ENCODE data around the gene CSE1L. TPM values are rescaled to one million over a fixed set of nuclear protein-coding genes. Genes with fewer than 3 reads are reported as not detected.
"Not testable (repeated sequence)": the region's sequence is repeated elsewhere in the genome, so short reads cannot be mapped to it uniquely, and the experiment has no call there.

CSE1L gene
- total and polyA plus RNA-seq, 7 donors = 37.2 to 75.7 (median 51.7) TPM

- H3K4me3 ChIP-seq = no peak overlapping the region
- DNase-seq = no peak
- no peak overlapping the region for H3K27ac ChIP-seq
- peaks cover 17 to 94% of the 10 kb centered on the region in 2 donors for H3K36me3 ChIP-seq (ENCODE audit: insufficient read depth in 1 of 2, low read depth in 1 of 2)
- 95 to 100% (median 99%) methylated on average over 3 of the region's 3 CpGs for WGBS, 3 donors
- H3K9me3 ChIP-seq = no peaks in the 10 kb centered on the region
- intact Hi-C loops (cut with DNase I) = no loop called here
- no peak for ATAC-seq
- TF ChIP-seq CTCF (IDR thresholded peaks at IDR 0.05) = no peak
- no peaks in the 10 kb centered on the region for H3K4me1 ChIP-seq
- H3K27me3 ChIP-seq (ENCODE audit: insufficient read depth in 3 of 3, low read length in 2 of 3) = no peaks in the 10 kb centered on the region
These were observed 52.9 kb downstream of the CSE1L start for GRCh38 chr20:49099011-49099410.

GRCh38 chr20:49100292-49100691 lies 54.2 kb downstream of the CSE1L start:
- H3K4me3 ChIP-seq; H3K27ac ChIP-seq; ATAC-seq; intact Hi-C loops (cut with DNase I); H3K9me3 ChIP-seq; H3K27me3 ChIP-seq (ENCODE audit: insufficient read depth in 3 of 3, low read length in 2 of 3); DNase-seq; H3K4me1 ChIP-seq: not testable (repeated sequence)
- 84 to 97% (median 96%) methylated on average over 5 of the region's 5 CpGs for WGBS, 3 donors
- H3K36me3 ChIP-seq (ENCODE audit: insufficient read depth in 1 of 2, low read depth in 1 of 2) = peaks cover 20 to 91% of the 10 kb centered on the region in 2 donors

- no peaks in the 10 kb centered on the region for H3K27me3 ChIP-seq (ENCODE audit: insufficient read depth in 3 of 3, low read length in 2 of 3)
- no peak overlapping the region for H3K27ac ChIP-seq
- no peaks in the 10 kb centered on the region for H3K9me3 ChIP-seq
- no peaks in the 10 kb centered on the region for H3K4me1 ChIP-seq
- intact Hi-C loops (cut with DNase I) = no loop called here
- TF ChIP-seq CTCF (IDR thresholded peaks at IDR 0.05) = no peak
- ATAC-seq (no peak), DNase-seq (no peak)
- H3K4me3 ChIP-seq = no peak overlapping the region
- peaks cover 20 to 91% of the 10 kb centered on the region in 2 donors for H3K36me3 ChIP-seq (ENCODE audit: insufficient read depth in 1 of 2, low read depth in 1 of 2)
- WGBS, 3 donors = 70 to 92% (median 77%) methylated on average over 4 of the region's 4 CpGs
These were observed 54.9 kb downstream of the CSE1L start for GRCh38 chr20:49100972-49101371.

GRCh38 chr20:49103019-49103418 lies 56.9 kb downstream of the CSE1L start:
- no peaks in the 10 kb centered on the region for H3K27me3 ChIP-seq (ENCODE audit: insufficient read depth in 3 of 3, low read length in 2 of 3)
- H3K36me3 ChIP-seq (ENCODE audit: insufficient read depth in 1 of 2, low read depth in 1 of 2) = peaks cover 20 to 81% of the 10 kb centered on the region in 2 donors
- no peak overlapping the region for H3K27ac ChIP-seq
- H3K4me1 ChIP-seq = no peaks in the 10 kb centered on the region
- intact Hi-C loops (cut with DNase I) = no loop called here
- TF ChIP-seq CTCF (IDR thresholded peaks at IDR 0.05) = no peak
- DNase-seq = no peak
- WGBS, 3 donors = 84 to 91% (median 84%) methylated on average over 4 of the region's 4 CpGs
- ATAC-seq = no peak
- H3K4me3 ChIP-seq = no peak overlapping the region
- no peaks in the 10 kb centered on the region for H3K9me3 ChIP-seq

- no peak for TF ChIP-seq CTCF (IDR thresholded peaks at IDR 0.05)
- ATAC-seq (no peak), DNase-seq (no peak)
- Histone ChIP-seq H3K36me3 (ENCODE audit: insufficient read depth in 1 of 2, low read depth in 1 of 2) (peaks cover 20 to 73% of the 10 kb centered on the region in 2 donors), H3K4me3 (no peak overlapping the region), H3K9me3 (no peaks in the 10 kb centered on the region), H3K27me3 (ENCODE audit: insufficient read depth in 3 of 3, low read length in 2 of 3) (no peaks in the 10 kb centered on the region), H3K4me1 (no peaks in the 10 kb centered on the region), H3K27ac (no peak overlapping the region)
- 82 to 89% (median 88%) methylated on average over 7 of the region's 7 CpGs for WGBS, 3 donors
- intact Hi-C loops (cut with DNase I) = no loop called here
These were observed 57.7 kb downstream of the CSE1L start for GRCh38 chr20:49103647-49104364.
